Glutamatergic neuron (in vitro differentiated cells): Measurements from ENCODE around the gene MFSD12. TPM values are rescaled to one million over a fixed set of nuclear protein-coding genes. Genes with fewer than 3 reads are reported as not detected.
"Not testable (repeated sequence)": the region's sequence is repeated elsewhere in the genome, so short reads cannot be mapped to it uniquely, and the experiment has no call there.

Experiments
- DNase-seq: peaks from one replicate; pipeline ENCODE4 v3.0.0; 2022
- H3K27ac Mint-ChIP-seq: one replicate; pipeline ENCODE4 v1.8.0; 2020; ENCODE audit warnings: mild to moderate bottlenecking, mixed read lengths, inconsistent platforms; ENCODE audit not compliant: unreplicated experiment
- H3K27me3 Mint-ChIP-seq: one replicate; pipeline ENCODE4 v1.8.0; 2020; ENCODE audit warnings: mild to moderate bottlenecking, moderate library complexity, mixed read lengths, inconsistent platforms; ENCODE audit not compliant: unreplicated experiment
- H3K36me3 Mint-ChIP-seq: one replicate; pipeline ENCODE4 v1.8.0; 2020; ENCODE audit warnings: mild to moderate bottlenecking, mixed read lengths, inconsistent platforms; ENCODE audit not compliant: unreplicated experiment
- H3K4me1 Mint-ChIP-seq: one replicate; pipeline ENCODE4 v1.8.0; 2020; ENCODE audit warnings: mild to moderate bottlenecking, low read depth, mixed read lengths, inconsistent platforms; ENCODE audit not compliant: unreplicated experiment
- H3K4me3 Mint-ChIP-seq: one replicate; pipeline ENCODE4 v1.8.0; 2020; ENCODE audit warnings: mild to moderate bottlenecking, mixed read lengths, inconsistent platforms; ENCODE audit not compliant: unreplicated experiment
- H3K9me3 Mint-ChIP-seq: one replicate; pipeline ENCODE4 v1.8.0; 2020; ENCODE audit warnings: mild to moderate bottlenecking, moderate library complexity, mixed read lengths, inconsistent platforms; ENCODE audit not compliant: unreplicated experiment
- CTCF ChIP-seq: fragments of 200-600 bp; sonication (generic); IDR thresholded peaks from one replicate; pipeline ENCODE4 v1.5.0; 2021; ENCODE audit not compliant: partially characterized antibody, unreplicated experiment
- total RNA-seq: library from RNA; stranded (reverse); fragmentation: NEBNext Ultra II Directional; extraction: Animal tissue kit (Norgen Biotek cat#: 25700); gene quantifications from one replicate; pipeline ENCODE4 v1.2.1, GENCODE V29; 2021; ENCODE audit not compliant: unreplicated experiment

MFSD12 gene
- total RNA-seq, 1 donor from 2014 or later: 134 TPM

GRCh38 chr19:3508771-3509535 is 48.4 kb downstream of the MFSD12 start:
- Mint-ChIP-seq H3K4me3 (peak overlapping the region; percentile 65), H3K27me3 (peaks cover 7% of the 10 kb centered on the region), H3K36me3 (no peaks in the 10 kb centered on the region), H3K9me3 (peaks cover 4% of the 10 kb centered on the region), H3K4me1 (peaks cover 15% of the 10 kb centered on the region), H3K27ac (no peak overlapping the region)
- no peak for DNase-seq
- TF ChIP-seq CTCF: no peak

- DNase-seq, H3K36me3 Mint-ChIP-seq, H3K27me3 Mint-ChIP-seq, H3K27ac Mint-ChIP-seq, H3K9me3 Mint-ChIP-seq: not testable (repeated sequence)
- peaks cover 12% of the 10 kb centered on the region for H3K4me1 Mint-ChIP-seq
- peak overlapping the region; percentile 93 for H3K4me3 Mint-ChIP-seq
Measured at GRCh38 chr19:3508121-3508661, 49.2 kb downstream of the MFSD12 start.

GRCh38 chr19:3507371-3508120 is 49.8 kb downstream of the MFSD12 start:
- Mint-ChIP-seq H3K27me3 (peaks cover 7% of the 10 kb centered on the region), H3K36me3 (no peaks in the 10 kb centered on the region), H3K4me1 (peaks cover 10% of the 10 kb centered on the region), H3K27ac (peak overlapping the region; percentile 79), H3K4me3 (peak overlapping the region; percentile 93), H3K9me3 (peaks cover 5% of the 10 kb centered on the region)
- peak; percentile 40 for DNase-seq
- no peak for TF ChIP-seq CTCF

- Mint-ChIP-seq H3K4me1 (peaks cover 9% of the 10 kb centered on the region), H3K27me3 (peaks cover 7% of the 10 kb centered on the region), H3K36me3 (no peaks in the 10 kb centered on the region), H3K9me3 (peaks cover 5% of the 10 kb centered on the region), H3K27ac (peak overlapping the region; percentile 79), H3K4me3 (peak overlapping the region; percentile 93)
- TF ChIP-seq CTCF: no peak
- DNase-seq: no peak
Measured at GRCh38 chr19:3506384-3507340, 50.7 kb downstream of the MFSD12 start.
